Small intestine (tissue), 7 donors: Measurements from ENCODE around the gene KCND3. TPM values are rescaled to one million over a fixed set of nuclear protein-coding genes. Genes with fewer than 3 reads are reported as not detected.
A peak's percentile ranks its signal among the peaks of the same experiment; 100 is the strongest.
"Not testable (repeated sequence)": the region's sequence is repeated elsewhere in the genome, so short reads cannot be mapped to it uniquely, and the experiment has no call there.

ENCODE experiments used
- DNase-seq, 2 donors: peaks; one replicate each; pipeline versions ENCODE4 v3.0.0 to v3.0.0-alpha.2; 2013
- FAIRE-seq: peaks from 2 replicates; lab custom pipeline; 2012; peaks lifted over from hg19 to GRCh38; lab: Jason Lieb, UNC
- H3K27ac ChIP-seq, 3 donors: one replicate each; pipeline ENCODE4 v1.5.1; 2013; ENCODE audit warnings: low read length in 2 of 3, mild to moderate bottlenecking in 2 of 3, control low read depth in 1 of 3, inconsistent platforms in 1 of 3, low read depth in 1 of 3, moderate library complexity in 1 of 3
- H3K27me3 ChIP-seq, 3 donors: one replicate each; pipeline ENCODE4 v1.6.1; 2013; ENCODE audit warnings: low read length in 3 of 3, inconsistent platforms in 1 of 3; ENCODE audit not compliant: control insufficient read depth in 3 of 3, insufficient read depth in 3 of 3
- H3K36me3 ChIP-seq, 3 donors: one replicate each; pipeline ENCODE4 v1.6.1; 2013; ENCODE audit warnings: low read length in 3 of 3, inconsistent platforms in 1 of 3, low read depth in 1 of 3, mild to moderate bottlenecking in 1 of 3, moderate library complexity in 1 of 3; ENCODE audit not compliant: control insufficient read depth in 3 of 3, insufficient read depth in 2 of 3
- H3K4me1 ChIP-seq, 3 donors: one replicate each; pipeline ENCODE4 v1.6.1; 2013; ENCODE audit warnings: low read length in 2 of 3, inconsistent platforms in 1 of 3, low read depth in 1 of 3, mild to moderate bottlenecking in 1 of 3, moderate library complexity in 1 of 3; ENCODE audit not compliant: control insufficient read depth in 3 of 3, insufficient read depth in 2 of 3
- H3K4me3 ChIP-seq, 3 donors: one replicate each; pipeline ENCODE4 v1.5.1; 2013; ENCODE audit warnings: low read length in 3 of 3, control low read depth in 1 of 3, inconsistent platforms in 1 of 3, low read depth in 1 of 3, mild to moderate bottlenecking in 1 of 3, moderate library complexity in 1 of 3
- H3K9me3 ChIP-seq, 2 donors: one replicate each; pipeline ENCODE4 v1.6.1; 2013; ENCODE audit warnings: low read depth in 1 of 2, low read length in 1 of 2; ENCODE audit not compliant: control insufficient read depth in 2 of 2, insufficient read depth in 1 of 2
- WGBS, 3 donors: extraction: QIAGEN DNeasy Blood & Tissue Kit; methylation state at CpG; one replicate each; pipeline ENCODE4 v1.1.7; 2013; 5-methylcytosine and 5-hydroxymethylcytosine counted together
- polyA plus RNA-seq, 4 donors: library from polyadenylated mRNA; stranded (reverse) in 3 of 4; unstranded in 1 of 4; fragments of 200-250 nt in 3 of 4; fragments of 120-200 nt in 1 of 4; gene quantifications; one replicate each; pipeline versions ENCODE4 v1.2.1 to v1.2.3, GENCODE V29; 2013
- donor health status: healthy with polysubstance abuse.
- donor health status: control.
- donor health status: control.
- donor health status: Bipolar disorder and iron deficiency.
- donor health status: healthy.

The KCND3 gene
- polyA plus RNA-seq, 4 donors, result 0.27 to 1.8 (median 0.86) TPM; not detected in 1

DNA sequence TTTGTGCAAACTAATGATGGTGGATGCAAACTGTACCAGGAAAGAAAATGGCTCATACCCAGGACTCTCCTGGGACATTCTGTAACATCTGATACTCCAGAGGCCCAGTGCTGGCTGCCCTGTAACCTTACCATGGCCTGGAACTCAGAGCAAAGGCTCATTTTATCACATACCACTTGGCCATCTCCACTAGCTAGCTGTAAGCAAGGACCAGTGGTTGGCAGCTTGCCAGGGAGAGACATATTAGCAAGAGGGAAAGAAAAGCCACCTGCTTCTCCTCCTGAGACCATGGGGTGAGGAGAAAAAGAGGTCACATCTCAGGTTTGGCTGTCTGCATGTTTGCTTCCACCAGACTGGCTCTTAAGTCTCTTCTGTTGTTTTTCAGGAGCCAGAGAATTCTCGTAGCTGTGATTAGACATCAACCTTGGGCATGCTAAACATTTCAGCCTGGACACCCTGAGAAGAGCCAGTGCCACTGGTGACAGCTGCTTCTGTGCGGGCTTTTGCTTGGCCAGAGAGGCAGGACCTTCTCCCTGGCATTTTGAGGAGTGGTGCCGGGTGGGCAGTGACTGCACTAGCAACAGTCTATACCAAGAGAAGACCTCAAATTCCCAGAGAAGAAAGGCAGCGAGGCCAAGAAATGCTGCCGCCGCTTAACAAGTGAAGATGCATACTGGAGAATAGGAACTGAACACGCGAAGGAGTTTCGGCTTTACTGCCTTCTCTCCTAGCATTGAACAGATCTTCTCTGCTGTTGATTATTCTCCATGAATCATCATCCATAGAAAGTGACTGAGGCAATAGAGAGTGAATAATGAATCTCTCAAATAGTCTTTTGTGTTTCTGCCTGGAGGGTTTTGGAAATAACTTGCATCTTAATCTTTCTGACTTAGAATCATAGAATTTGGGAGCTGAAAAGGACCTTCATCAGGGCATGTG is 243.5 kb downstream of the KCND3 start:
- DNase-seq (no peak), FAIRE-seq (no peak)
- H3K4me3 ChIP-seq, result no peak overlapping the region
- H3K36me3 ChIP-seq, result no peaks in the 10 kb centered on the region
- no peak overlapping the region for H3K27ac ChIP-seq
- 89 to 92% (median 91%) methylated on average over 9 of the region's 9 CpGs for whole genome bisulfite sequencing, 3 donors
- no peaks in the 10 kb centered on the region for H3K9me3 ChIP-seq
- no peaks in the 10 kb centered on the region for H3K4me1 ChIP-seq
- H3K27me3 ChIP-seq, result peaks cover 0 to 9% (median 0%) of the 10 kb centered on the region in 3 donors

DNA sequence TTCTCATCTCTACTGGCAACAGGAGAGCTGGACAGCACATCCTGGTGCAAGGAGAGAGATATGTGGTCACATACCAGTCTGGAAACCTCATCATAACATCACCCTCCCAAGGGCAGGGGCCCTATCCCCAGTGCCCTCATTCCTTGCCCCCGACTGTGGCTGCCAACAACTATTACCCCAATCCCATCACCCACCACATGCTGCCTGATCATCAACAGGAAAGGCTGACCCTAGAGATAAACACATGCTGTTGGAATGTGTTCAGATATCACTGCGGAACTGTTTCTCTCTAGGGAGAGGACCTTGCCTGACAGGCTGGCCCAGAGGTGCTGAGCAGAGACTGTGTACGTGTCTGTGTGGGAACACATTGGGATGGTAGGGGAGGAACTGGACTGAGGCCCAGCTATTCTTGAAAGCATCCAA is 245.8 kb downstream of the KCND3 start:
- H3K27ac ChIP-seq, result no peak overlapping the region
- no peaks in the 10 kb centered on the region for H3K9me3 ChIP-seq
- H3K4me1 ChIP-seq, result peaks cover 0 to 9% (median 0%) of the 10 kb centered on the region in 3 donors
- H3K27me3 ChIP-seq, result peaks cover 0 to 24% (median 0%) of the 10 kb centered on the region in 3 donors
- WGBS, 3 donors, result 61 to 70% (median 63%) methylated on average over 3 of the region's 3 CpGs
- no peak for DNase-seq
- H3K4me3 ChIP-seq, result no peak overlapping the region
- no peak for FAIRE-seq
- H3K36me3 ChIP-seq, result no peaks in the 10 kb centered on the region

DNA sequence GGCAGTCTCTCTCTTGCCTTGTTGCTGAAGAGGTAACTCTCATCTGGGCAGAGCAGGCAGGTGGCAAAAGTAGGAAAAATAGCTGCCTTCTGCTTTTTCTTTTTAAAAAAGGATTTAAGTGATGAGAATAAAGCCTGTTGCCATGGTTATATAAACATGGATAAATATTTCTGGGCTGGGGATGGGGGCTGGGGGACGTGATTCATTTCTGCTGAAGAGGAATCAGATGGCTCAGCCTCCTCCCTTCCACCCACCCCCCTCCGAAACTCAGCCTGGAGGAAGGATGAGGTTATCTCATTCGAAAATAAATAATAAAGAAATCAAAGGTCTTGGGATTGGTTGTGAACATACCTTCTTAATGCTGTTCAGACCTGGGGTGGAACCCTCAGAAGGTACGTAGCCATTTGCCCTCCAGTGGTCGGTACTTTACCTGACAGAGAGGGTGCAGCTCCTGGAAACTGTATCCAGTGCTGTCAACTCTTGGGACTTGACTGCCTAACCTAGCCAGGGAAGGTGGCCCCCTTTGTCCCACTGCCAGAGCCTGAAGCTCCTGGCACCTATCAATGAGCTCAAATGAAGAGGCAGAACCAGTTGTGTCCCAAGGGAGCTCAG is 246.4 kb downstream of the KCND3 start:
- 51 to 60% (median 58%) methylated on average over 5 of the region's 5 CpGs for WGBS, 3 donors
- no peak overlapping the region for H3K4me3 ChIP-seq
- DNase-seq (no peak), FAIRE-seq (no peak)
- H3K4me1 ChIP-seq, result peaks cover 0 to 13% (median 0%) of the 10 kb centered on the region in 3 donors
- H3K9me3 ChIP-seq, result no peaks in the 10 kb centered on the region
- no peaks in the 10 kb centered on the region for H3K36me3 ChIP-seq
- no peak overlapping the region for H3K27ac ChIP-seq
- peaks cover 0 to 24% (median 0%) of the 10 kb centered on the region in 3 donors for H3K27me3 ChIP-seq

DNA sequence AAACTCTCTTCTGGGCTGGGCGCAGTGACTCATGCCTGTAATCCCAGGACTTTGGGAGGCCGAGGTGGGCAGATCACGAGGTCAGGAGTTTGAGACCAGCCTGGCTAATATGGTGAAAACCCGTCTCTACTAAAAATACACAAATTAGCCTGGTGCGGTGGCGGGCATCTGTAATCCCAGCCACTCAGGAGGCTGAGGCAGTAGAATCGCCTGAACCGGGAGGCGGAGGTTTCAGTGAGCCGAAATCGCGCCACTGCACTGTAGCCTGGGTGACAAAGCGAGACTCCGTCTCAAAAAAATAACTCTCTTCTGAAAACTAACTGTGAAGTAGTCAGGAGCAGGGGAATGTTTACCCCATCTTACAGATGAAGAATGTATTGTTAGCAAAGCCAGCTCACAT is 247.2 kb downstream of the KCND3 start:
- H3K36me3 ChIP-seq, H3K27ac ChIP-seq, FAIRE-seq, H3K9me3 ChIP-seq, DNase-seq, H3K4me3 ChIP-seq: not testable (repeated sequence)
- 93 to 96% (median 95%) methylated on average over 14 of the region's 14 CpGs for WGBS, 3 donors
- Histone ChIP-seq H3K27me3 (peaks cover 0 to 25% (median 0%) of the 10 kb centered on the region in 3 donors), H3K4me1 (peaks cover 0 to 21% (median 0%) of the 10 kb centered on the region in 3 donors)

DNA sequence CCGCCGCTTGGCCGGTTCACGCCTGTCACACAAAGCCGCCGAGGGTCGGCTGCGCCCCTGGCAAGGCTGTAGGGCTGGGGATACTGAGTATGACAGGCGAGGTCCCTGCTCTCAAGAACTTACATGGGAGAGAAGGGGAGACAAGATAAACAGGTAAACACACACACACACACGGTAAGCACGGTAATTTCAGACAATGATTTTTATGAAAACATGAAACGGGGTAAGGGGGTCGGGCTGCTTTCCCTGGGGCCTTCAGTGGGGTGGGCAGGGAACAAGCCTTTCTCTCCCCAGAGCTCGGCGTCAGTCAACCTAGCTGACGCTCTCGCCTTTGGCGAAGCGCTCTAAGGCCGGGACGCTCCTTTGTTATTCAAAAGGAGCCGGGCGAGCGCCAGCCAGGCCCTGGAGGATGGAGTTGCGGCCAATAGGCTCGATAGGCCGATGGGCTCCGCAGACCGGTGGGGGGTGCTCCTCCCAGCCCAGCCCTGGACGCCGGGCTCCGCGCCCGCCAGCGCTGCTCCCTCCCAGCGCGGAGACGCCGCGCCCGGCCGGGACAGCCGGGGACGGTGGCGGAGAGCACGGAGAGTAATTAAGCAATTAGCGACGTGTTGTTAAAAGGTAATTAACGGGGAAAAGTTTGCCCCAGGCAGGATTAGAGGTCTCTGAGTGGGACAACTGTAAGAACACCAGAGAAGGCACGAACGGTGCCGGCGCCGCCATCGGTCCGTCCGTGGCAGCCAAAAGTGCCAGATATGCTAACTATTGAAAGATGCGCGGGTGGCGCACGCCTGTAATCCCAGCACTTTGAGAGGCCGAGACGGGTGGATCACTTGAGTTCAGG is 249.3 kb downstream of the KCND3 start:
- FAIRE-seq, result no peak
- Histone ChIP-seq H3K27ac (peak overlapping the region in 2 of 3 donors; percentile 76 to 81), H3K36me3 (peaks cover 0 to 2% (median 0%) of the 10 kb centered on the region in 3 donors), H3K9me3 (no peaks in the 10 kb centered on the region), H3K27me3 (peaks cover 0 to 28% (median 0%) of the 10 kb centered on the region in 3 donors), H3K4me3 (peak overlapping the region; percentile 52 to 63 (median 58)), H3K4me1 (peaks cover 0 to 22% (median 0%) of the 10 kb centered on the region in 3 donors)
- 1% methylated on average over 63 of the region's 63 CpGs for WGBS, 3 donors
- peak in 1 of 2 donors; percentile 20 for DNase-seq

DNA sequence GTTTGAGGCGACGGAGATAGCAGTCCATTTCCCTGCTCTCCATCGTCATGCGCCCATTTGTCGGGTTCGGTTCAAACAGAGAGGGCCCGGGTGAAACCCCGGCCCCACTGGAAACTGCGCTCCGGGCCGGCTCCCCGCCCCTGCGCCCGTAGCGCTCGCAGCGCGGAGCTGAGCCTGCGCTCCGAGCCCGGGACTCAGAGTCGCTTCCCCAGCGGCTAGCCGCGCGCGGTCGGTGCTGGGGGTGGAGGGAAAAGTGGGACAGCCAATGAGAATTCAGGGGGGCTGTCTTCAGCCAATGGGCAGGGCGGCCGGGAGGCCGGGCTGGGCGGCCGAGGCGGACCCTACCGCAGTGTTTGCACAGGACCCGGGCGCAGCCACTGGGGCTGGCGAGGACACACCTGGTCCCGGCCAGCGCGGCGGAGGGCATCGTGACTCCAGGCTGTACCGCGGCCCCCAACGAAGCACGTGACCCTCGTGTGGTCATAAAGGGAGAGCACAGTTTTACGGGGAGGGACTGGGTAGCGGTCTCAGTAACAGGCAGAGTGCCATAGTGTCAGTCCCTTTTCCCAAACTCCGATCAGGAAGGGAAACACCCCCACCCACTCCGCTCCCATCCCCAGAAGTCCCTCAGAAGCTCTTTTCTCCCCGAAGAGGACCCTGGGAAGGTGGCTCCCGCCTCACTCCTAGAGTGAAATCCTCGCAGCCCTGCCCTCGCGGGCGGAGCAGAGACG is 250.1 kb downstream of the KCND3 start, which contains the start of gene INKA2:
Gene INKA2 (minus strand): TSS at position 202 of the 731 bp plus-strand sequence. CDS start 153 bp downstream, at position 49.
- Histone ChIP-seq H3K27me3 (peaks cover 0 to 28% (median 0%) of the 10 kb centered on the region in 3 donors), H3K27ac (peak within 1 kb of the TSS; percentile 38 to 81 (median 76)), H3K4me3 (peak within 1 kb of the TSS; percentile 52 to 63 (median 58)), H3K4me1 (peaks cover 0 to 22% (median 0%) of the 10 kb centered on the region in 3 donors), H3K9me3 (no peaks in the 10 kb centered on the region), H3K36me3 (peaks cover 0 to 2% (median 0%) of the 10 kb centered on the region in 3 donors)
- DNase-seq, result peak; percentile 88 to 92
- 0% methylated on average over 59 of the region's 59 CpGs for WGBS, 3 donors
- no peak for FAIRE-seq

DNA sequence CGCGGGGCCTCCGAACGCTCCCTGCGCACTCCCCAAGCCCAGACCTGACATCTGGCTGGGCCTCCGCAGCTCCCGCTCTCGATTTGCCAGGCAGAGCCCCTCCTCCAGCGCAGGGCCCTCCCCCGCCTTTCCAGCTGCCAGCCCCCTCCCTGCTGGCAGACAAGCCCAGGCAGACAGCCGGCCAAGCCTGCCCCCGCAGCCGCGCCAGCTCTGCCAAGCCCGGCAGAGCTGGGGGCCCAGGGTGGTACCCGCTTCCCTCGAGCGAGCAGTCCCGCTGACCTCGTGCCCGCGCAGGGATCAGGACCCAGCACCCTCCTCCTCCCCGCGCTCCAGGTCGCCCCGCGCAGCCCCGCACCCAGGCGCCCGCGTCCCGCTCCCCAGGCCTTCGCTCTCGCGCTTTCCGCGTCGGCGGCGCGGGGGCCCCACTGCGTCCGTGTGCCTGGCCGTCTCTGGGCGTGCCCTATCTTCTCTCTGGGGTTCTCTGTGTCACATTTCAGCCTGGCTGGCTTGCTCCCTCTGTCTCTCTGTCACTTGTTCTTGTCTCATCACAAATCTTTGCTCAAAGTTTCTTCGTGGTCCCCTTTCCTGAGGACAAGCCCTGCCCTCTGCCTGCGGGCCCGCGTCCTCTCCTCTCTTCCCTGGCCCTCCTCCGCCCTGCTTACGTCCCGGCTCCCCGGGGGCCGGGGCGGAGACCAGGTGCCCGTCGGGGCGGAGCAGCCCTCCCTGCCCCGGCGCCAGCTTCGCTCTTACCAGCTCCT is 250.9 kb downstream of the KCND3 start:
- whole genome bisulfite sequencing, 3 donors, result 0 to 1% (median 1%) methylated on average over 45 to 61 of the region's 61 CpGs
- FAIRE-seq (no peak), DNase-seq (peak; percentile 61 to 73)
- Histone ChIP-seq H3K9me3 (no peaks in the 10 kb centered on the region), H3K4me3 (peak overlapping the region; percentile 52 to 63 (median 58)), H3K27me3 (peaks cover 0 to 28% (median 0%) of the 10 kb centered on the region in 3 donors), H3K4me1 (peaks cover 0 to 25% (median 4%) of the 10 kb centered on the region in 3 donors), H3K27ac (peak overlapping the region; percentile 38 to 81 (median 76)), H3K36me3 (peaks cover 0 to 2% (median 0%) of the 10 kb centered on the region in 3 donors)
